ENCODE data around the gene OR2D2.
"Not testable (repeated sequence)": the region's sequence is repeated elsewhere in the genome, so short reads cannot be mapped to it uniquely, and the experiment has no call there.

OR2D2 gene

GRCh38 chr11:6892400-6892799, at the start of gene OR2D2:
TSS of gene OR2D2 (minus strand) at chr11:6892500. CDS start at chr11:6892500, 0 bp downstream.
- DNase-seq: no peak

GRCh38 chr11:6941970-6942369, 49.7 kb upstream of the OR2D2 start:
- DNase-seq: no peak

GRCh38 chr11:6932145-6932544, 39.8 kb upstream of the OR2D2 start:
- DNase-seq: no peak

GRCh38 chr11:6931146-6931713, 38.9 kb upstream of the OR2D2 start:
- no peak for DNase-seq

- no peak for DNase-seq
These were observed 36.6 kb upstream of the OR2D2 start for GRCh38 chr11:6928916-6929315.

GRCh38 chr11:6927030-6927617, 34.8 kb upstream of the OR2D2 start:
- DNase-seq: no peak

GRCh38 chr11:6926208-6927029, 34.1 kb upstream of the OR2D2 start, which contains the start of gene ZNF215:
TSS of gene ZNF215 (plus strand) at chr11:6926426. CDS start at chr11:6932273, 5,847 bp downstream.
- DNase-seq: peak; percentile 70

- DNase-seq: no peak
These were observed 33.4 kb upstream of the OR2D2 start for GRCh38 chr11:6925636-6926207.

- DNase-seq: no peak
These were observed 32.8 kb upstream of the OR2D2 start for GRCh38 chr11:6925007-6925577.

GRCh38 chr11:6920702-6921101, 28.4 kb upstream of the OR2D2 start, which contains the start of gene OR2D3:
TSS of gene OR2D3 (plus strand) at chr11:6921002. CDS start at chr11:6921002, 0 bp downstream.
- no peak for DNase-seq

- DNase-seq: no peak
These were observed 27.4 kb upstream of the OR2D2 start for GRCh38 chr11:6919698-6920097.

- DNase-seq: no peak
These were observed 19.6 kb upstream of the OR2D2 start for GRCh38 chr11:6911948-6912347.

- no peak for DNase-seq
These were observed 19.1 kb upstream of the OR2D2 start for GRCh38 chr11:6911378-6911777.

GRCh38 chr11:6904804-6905203, 12.5 kb upstream of the OR2D2 start:
- DNase-seq: not testable (repeated sequence)

GRCh38 chr11:6900327-6900999, 8.2 kb upstream of the OR2D2 start:
- DNase-seq: no peak

- no peak for DNase-seq
These were observed 6.6 kb upstream of the OR2D2 start for GRCh38 chr11:6898911-6899310.

GRCh38 chr11:6895010-6895409, 2.7 kb upstream of the OR2D2 start:
- DNase-seq: no peak

GRCh38 chr11:6894097-6894496, 1.8 kb upstream of the OR2D2 start:
- DNase-seq: no peak

GRCh38 chr11:6889835-6890234, 2.5 kb downstream of the OR2D2 start:
- no peak for DNase-seq

- no peak for DNase-seq
These were observed 3.5 kb downstream of the OR2D2 start for GRCh38 chr11:6888830-6889229.

GRCh38 chr11:6887711-6888110, 4.6 kb downstream of the OR2D2 start:
- not testable (repeated sequence) for DNase-seq

- no peak for DNase-seq
These were observed 9.5 kb downstream of the OR2D2 start for GRCh38 chr11:6882751-6883150.

- no peak for DNase-seq
These were observed 15.4 kb downstream of the OR2D2 start for GRCh38 chr11:6876914-6877313.

Data from activated CD8-positive, alpha-beta memory T cell treated with anti-CD3 and anti-CD28 coated beads, Interleukin-2, amount 50 U/mL, for 48 hours (primary cell).